DOHH2 (cell line): ENCODE data around the gene LRTM1.

Experiments used
- CTCF ChIP-seq: fragments of 200-600 bp; sonication (generic); IDR thresholded peaks from one replicate; pipeline ENCODE4 v1.5.1; 2014; ENCODE audit warnings: antibody characterized with exemption, mild to moderate bottlenecking, low read depth, low read length; ENCODE audit not compliant: poor library complexity, severe bottlenecking
- EZH2phosphoT487 ChIP-seq: fragments of 200-600 bp; sonication (generic); IDR thresholded peaks from 2 replicates; pipeline ENCODE4 v1.6.1; 2017; ENCODE audit warnings: borderline replicate concordance, mild to moderate bottlenecking, antibody characterized with exemption, low read length, moderate library complexity, mixed read lengths

- TF ChIP-seq CTCF (no peak), EZH2phosphoT487 (no peak)
Measured at GRCh38 chr3:54882129-54882833, 45.6 kb downstream of the LRTM1 start.
